HEK293 (cell line): ENCODE data around the gene KDM2B.

Source experiments
- CTCF ChIA-PET: fragments of 350-600 bp; formaldehyde crosslinking; extraction: SDS; loops from one replicate; lab custom pipeline; 2021; ENCODE audit warnings: antibody characterized with exemption; lab: Yijun Ruan, JAX
- POLR2A ChIA-PET: fragments of 300-600 bp; formaldehyde crosslinking; extraction: SDS; loops from one replicate; lab custom pipeline; 2020; ENCODE audit warnings: antibody characterized with exemption, inconsistent platforms; lab: Yijun Ruan, JAX
- H3K27ac ChIP-seq: fragments of 200-500 bp; sonication (Bioruptor generic); 2 replicates; pipeline ENCODE4 v1.5.1; 2014; ENCODE audit warnings: low read depth, low read length, control low read depth, inconsistent platforms; ENCODE audit errors: extremely low read depth
- H3K36me3 ChIP-seq, 2 experiments: fragments of 200-500 bp in 1 of 2; sonication (Bioruptor generic) in 1 of 2; 1 replicate in 1 of 2; 2 replicates in 1 of 2; pipeline ENCODE4 v1.5.1; 2014 to 2017; ENCODE audit warnings: inconsistent platforms in 2 of 2, low read length in 2 of 2; ENCODE audit not compliant: control insufficient read depth in 2 of 2, insufficient read depth in 1 of 2
- H3K4me1 ChIP-seq: fragments of 200-500 bp; sonication (Bioruptor generic); 2 replicates; pipeline ENCODE4 v1.5.1; 2014; ENCODE audit warnings: mild to moderate bottlenecking, low read length, inconsistent platforms; ENCODE audit not compliant: control insufficient read depth, insufficient read depth
- H3K4me3 ChIP-seq: 2 replicates; pipeline ENCODE4 v1.5.1; 2011; ENCODE audit warnings: low read depth, mild to moderate bottlenecking, control low read depth, low read length, moderate library complexity
- H3K9me3 ChIP-seq: fragments of 200-500 bp; sonication (Bioruptor generic); 2 replicates; pipeline ENCODE4 v1.5.1; 2014; ENCODE audit warnings: low read depth, low read length, inconsistent platforms; ENCODE audit not compliant: control insufficient read depth, insufficient read depth
- CTCF ChIP-seq: fragments of 450-650 bp; formaldehyde crosslinking; IDR thresholded peaks from 2 replicates; pipeline ENCODE4 v1.5.1; 2016; ENCODE audit warnings: missing biosample characterization, missing genetic modification characterization
- GLI2 ChIP-seq: fragments of 450-650 bp; formaldehyde crosslinking; IDR thresholded peaks from 2 replicates; pipeline ENCODE4; 2017; ENCODE audit warnings: missing biosample characterization, missing genetic modification characterization, low read depth, borderline replicate concordance
- HIC1 ChIP-seq: fragments of 450-650 bp; formaldehyde crosslinking; IDR thresholded peaks from 2 replicates; pipeline ENCODE4 v1.5.1; 2016; ENCODE audit warnings: missing biosample characterization, missing genetic modification characterization
- PRDM4 ChIP-seq: fragments of 450-650 bp; formaldehyde crosslinking; IDR thresholded peaks from 2 replicates; pipeline ENCODE4 v1.5.1; 2017; ENCODE audit warnings: missing biosample characterization, missing genetic modification characterization
- ZBTB1 ChIP-seq: fragments of 450-650 bp; formaldehyde crosslinking; IDR thresholded peaks from 2 replicates; pipeline ENCODE4 v1.5.1; 2016; ENCODE audit warnings: missing biosample characterization, missing genetic modification characterization
- ZBTB10 ChIP-seq: fragments of 450-650 bp; formaldehyde crosslinking; IDR thresholded peaks from 2 replicates; pipeline ENCODE4 v1.5.1; 2016; ENCODE audit warnings: missing biosample characterization, missing genetic modification characterization
- ZNF138 ChIP-seq: fragments of 450-650 bp; formaldehyde crosslinking; IDR thresholded peaks from 2 replicates; pipeline ENCODE4 v1.5.1; 2016; ENCODE audit warnings: missing biosample characterization, missing genetic modification characterization, borderline replicate concordance
- ZNF146 ChIP-seq: fragments of 450-650 bp; formaldehyde crosslinking; IDR thresholded peaks from 2 replicates; pipeline ENCODE4 v1.5.1; 2016; ENCODE audit warnings: missing biosample characterization, missing genetic modification characterization
- ZNF202 ChIP-seq: fragments of 450-650 bp; formaldehyde crosslinking; IDR thresholded peaks from 2 replicates; pipeline ENCODE4 v1.5.1; 2016; ENCODE audit warnings: missing biosample characterization, missing genetic modification characterization, borderline replicate concordance
- ZNF221 ChIP-seq: fragments of 450-650 bp; formaldehyde crosslinking; IDR thresholded peaks from 2 replicates; pipeline ENCODE4 v1.5.1; 2017; ENCODE audit warnings: missing biosample characterization, missing genetic modification characterization, borderline replicate concordance
- ZNF23 ChIP-seq: fragments of 450-650 bp; formaldehyde crosslinking; IDR thresholded peaks from 2 replicates; pipeline ENCODE4 v1.5.1; 2016; ENCODE audit warnings: missing biosample characterization, missing genetic modification characterization, borderline replicate concordance
- ZNF292 ChIP-seq: fragments of 450-650 bp; formaldehyde crosslinking; IDR thresholded peaks from 2 replicates; pipeline ENCODE4 v1.5.1; 2016; ENCODE audit warnings: low read depth, missing biosample characterization, missing genetic modification characterization, borderline replicate concordance
- ZNF433 ChIP-seq: fragments of 450-650 bp; formaldehyde crosslinking; IDR thresholded peaks from 2 replicates; pipeline ENCODE4 v1.5.1; 2016; ENCODE audit warnings: missing biosample characterization, missing genetic modification characterization, low read depth
- ZNF548 ChIP-seq: fragments of 450-650 bp; formaldehyde crosslinking; IDR thresholded peaks from 2 replicates; pipeline ENCODE4 v1.5.1; 2016; ENCODE audit warnings: missing biosample characterization, missing genetic modification characterization
- ZNF555 ChIP-seq: fragments of 450-650 bp; formaldehyde crosslinking; conservative IDR thresholded peaks from 2 replicates; pipeline ENCODE4 v1.5.1; 2017; ENCODE audit warnings: missing biosample characterization, mild to moderate bottlenecking, missing genetic modification characterization, inconsistent platforms
- ZNF843 ChIP-seq: fragments of 450-650 bp; formaldehyde crosslinking; IDR thresholded peaks from 2 replicates; pipeline ENCODE4 v1.5.1; 2016; ENCODE audit warnings: missing biosample characterization, missing genetic modification characterization

The KDM2B gene

GRCh38 chr12:121603581-121603980 is 22.8 kb upstream of the KDM2B start (continued):
- TF ChIP-seq PRDM4 (tag by site-specific recombination) (no peak), ZNF843 (tag by site-specific recombination) (no peak), GLI2 (tag by site-specific recombination) (no peak), ZNF146 (tag by site-specific recombination) (no peak)

GRCh38 chr12:121602766-121603165 is 21.9 kb upstream of the KDM2B start:
- Histone ChIP-seq H3K4me3 (no peak overlapping the region), H3K27ac (no peak overlapping the region), H3K36me3 (no peaks in the 10 kb centered on the region), H3K9me3 (no peaks in the 10 kb centered on the region), H3K4me1 (no peaks in the 10 kb centered on the region)
- ChIA-PET POLR2A (no interaction called here), CTCF (interaction anchor here (0.9 to 2.1 kb wide), 2 partner anchors 50 to 51 kb away, joined by 4 to 8 read pairs; no protein-coding TSS in a partner anchor)
- TF ChIP-seq ZNF221 (no peak), ZNF202 (no peak), CTCF (tag by site-specific recombination) (no peak), ZNF292 (tag by site-specific recombination) (no peak), ZNF433 (tag by site-specific recombination) (no peak), ZNF138 (tag by site-specific recombination) (no peak), ZNF555 (no peak), ZNF23 (tag by site-specific recombination) (no peak), ZNF548 (tag by site-specific recombination) (no peak), ZBTB1 (tag by site-specific recombination) (no peak), ZBTB10 (tag by site-specific recombination) (no peak), HIC1 (no peak)
